ENCODE measurements around the gene TTC38.

The TTC38 gene

DNA sequence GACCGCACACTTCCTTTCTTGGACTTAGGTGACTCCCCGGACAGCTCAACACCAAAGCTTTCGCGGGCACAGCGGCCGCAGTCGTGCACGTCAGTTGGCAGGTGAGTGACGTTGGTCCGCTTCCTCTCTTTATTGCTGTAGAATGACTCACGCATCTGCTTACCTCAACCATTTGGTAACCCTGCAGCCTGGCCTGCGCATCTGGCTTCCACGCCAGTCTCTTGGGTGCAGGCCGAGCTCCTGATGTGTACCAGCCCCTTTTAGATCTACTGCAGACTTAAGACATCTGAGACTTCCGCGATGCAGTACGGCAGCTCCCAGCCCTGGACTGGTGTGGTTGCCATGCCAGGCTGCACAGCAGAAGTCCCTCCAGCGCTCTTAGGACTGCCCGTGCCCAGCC lies 55.4 kb downstream of the TTC38 start:
- Histone ChIP-seq H3K4me3 (ENCODE audit: low read length) (no peak overlapping the region), H3K4me1 (ENCODE audit: control insufficient read depth, low read depth, low read length) (no peaks in the 10 kb centered on the region), H3K36me3 (ENCODE audit: control insufficient read depth, low read depth, low read length) (peaks cover 55% of the 10 kb centered on the region), H3K27me3 (ENCODE audit: control insufficient read depth, insufficient read depth, low read length) (no peaks in the 10 kb centered on the region), H3K9me3 (ENCODE audit: control insufficient read depth, low read depth, low read length) (no peaks in the 10 kb centered on the region), H3K9ac (ENCODE audit: low read length) (no peak overlapping the region), H3K27ac (ENCODE audit: low read length) (no peak overlapping the region)

DNA sequence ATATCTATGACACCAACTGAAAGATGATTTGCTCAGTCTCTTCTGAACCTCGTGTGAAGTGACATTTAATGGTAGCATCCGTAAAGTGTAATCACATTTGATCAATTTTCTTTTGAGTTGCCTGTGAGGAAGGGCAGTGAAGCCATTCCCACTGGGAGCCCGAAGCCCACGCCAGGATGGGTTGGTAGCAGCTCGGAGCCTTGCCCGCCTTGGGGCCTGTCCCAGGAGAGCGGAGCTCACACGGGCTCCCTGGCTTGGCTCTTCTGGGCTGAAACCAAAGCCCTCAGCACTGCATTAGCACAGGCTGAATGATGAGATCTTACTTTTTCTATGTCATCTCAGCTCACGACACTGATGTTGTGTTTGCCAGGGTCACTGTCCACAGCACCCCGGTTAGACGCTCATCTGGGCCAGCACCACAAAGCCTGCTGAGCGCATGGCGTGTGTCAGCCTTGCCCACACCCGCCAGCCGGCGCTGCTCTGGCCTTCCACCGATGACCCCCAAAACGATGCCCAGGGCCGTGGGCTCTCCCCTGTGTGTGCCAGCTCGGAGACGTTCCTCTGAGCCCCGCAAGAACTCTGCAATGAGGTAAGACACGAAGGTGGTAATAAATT lies 58.4 kb downstream of the TTC38 start:
- peaks cover 59% of the 10 kb centered on the region for H3K36me3 ChIP-seq (ENCODE audit: control insufficient read depth, low read depth, low read length)
- no peak overlapping the region for H3K4me3 ChIP-seq (ENCODE audit: low read length)
- H3K9ac ChIP-seq (ENCODE audit: low read length), result no peak overlapping the region
- H3K27ac ChIP-seq (ENCODE audit: low read length), result no peak overlapping the region
- no peaks in the 10 kb centered on the region for H3K9me3 ChIP-seq (ENCODE audit: control insufficient read depth, low read depth, low read length)
- H3K4me1 ChIP-seq (ENCODE audit: control insufficient read depth, low read depth, low read length), result no peaks in the 10 kb centered on the region
- no peaks in the 10 kb centered on the region for H3K27me3 ChIP-seq (ENCODE audit: control insufficient read depth, insufficient read depth, low read length)

DNA sequence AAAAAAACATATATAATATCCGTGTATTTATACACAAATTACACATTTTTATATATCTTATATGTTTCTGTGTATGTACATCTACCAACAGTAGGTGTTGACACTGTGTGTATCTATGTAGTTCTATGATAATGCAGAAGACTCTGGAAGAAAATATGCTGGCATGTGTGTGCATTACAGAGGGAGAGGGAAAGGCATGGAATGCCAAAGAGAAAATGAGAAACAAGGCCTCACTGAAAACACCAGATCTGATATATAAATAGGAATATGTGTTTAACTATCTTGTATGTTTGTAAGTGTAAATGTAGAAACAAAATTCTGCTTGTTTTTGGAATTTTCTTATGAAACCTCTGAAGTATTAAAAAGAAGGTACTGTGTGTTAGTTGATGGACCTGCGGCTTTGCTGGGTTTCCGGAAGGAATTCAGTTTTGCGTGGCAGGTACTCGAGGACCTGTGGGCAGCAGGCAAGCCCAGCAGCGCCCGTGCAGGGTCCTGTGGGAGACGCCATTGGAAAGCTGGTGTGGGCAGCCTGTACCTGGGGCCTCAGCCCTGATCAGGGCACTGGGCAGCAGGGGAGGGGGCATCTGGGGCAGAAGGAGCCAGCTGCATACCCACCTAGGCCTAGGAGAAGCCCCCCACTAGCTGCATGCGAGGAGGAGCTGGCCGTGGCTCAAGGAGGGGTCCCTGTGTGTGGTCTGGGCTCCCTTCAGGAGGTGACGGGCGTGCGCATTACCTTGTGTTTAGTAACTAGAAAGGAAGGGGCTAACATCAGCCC lies 60.1 kb downstream of the TTC38 start:
- Histone ChIP-seq H3K4me1 (ENCODE audit: control insufficient read depth, low read depth, low read length) (no peaks in the 10 kb centered on the region), H3K27me3 (ENCODE audit: control insufficient read depth, insufficient read depth, low read length) (no peaks in the 10 kb centered on the region), H3K9ac (ENCODE audit: low read length) (no peak overlapping the region), H3K9me3 (ENCODE audit: control insufficient read depth, low read depth, low read length) (no peaks in the 10 kb centered on the region), H3K4me3 (ENCODE audit: low read length) (no peak overlapping the region), H3K36me3 (ENCODE audit: control insufficient read depth, low read depth, low read length) (peaks cover 72% of the 10 kb centered on the region), H3K27ac (ENCODE audit: low read length) (no peak overlapping the region)

DNA sequence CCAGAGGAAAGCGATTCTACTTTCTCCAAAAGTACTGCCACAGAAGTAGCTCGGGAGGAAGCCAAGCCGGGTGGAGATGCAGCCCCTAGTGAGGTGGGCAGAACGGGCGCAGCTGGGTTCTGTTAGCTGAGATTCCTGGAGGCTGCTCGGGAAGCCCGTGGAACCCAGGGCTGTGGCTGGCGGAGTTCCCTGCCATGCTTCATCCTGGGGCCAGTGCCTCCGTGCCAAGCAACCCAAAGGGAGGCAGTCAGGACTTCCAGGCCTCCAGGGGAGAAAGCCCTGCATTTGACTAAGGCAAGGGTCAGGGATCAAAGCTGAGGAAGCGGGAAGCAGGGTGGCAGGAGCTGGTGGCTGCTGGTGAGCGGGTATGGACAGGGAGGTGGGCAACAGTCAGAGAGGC lies 61.0 kb downstream of the TTC38 start:
- peaks cover 75% of the 10 kb centered on the region for H3K36me3 ChIP-seq (ENCODE audit: control insufficient read depth, low read depth, low read length)
- H3K4me1 ChIP-seq (ENCODE audit: control insufficient read depth, low read depth, low read length), result no peaks in the 10 kb centered on the region
- no peaks in the 10 kb centered on the region for H3K27me3 ChIP-seq (ENCODE audit: control insufficient read depth, insufficient read depth, low read length)
- H3K4me3 ChIP-seq (ENCODE audit: low read length), result no peak overlapping the region
- no peaks in the 10 kb centered on the region for H3K9me3 ChIP-seq (ENCODE audit: control insufficient read depth, low read depth, low read length)
- no peak overlapping the region for H3K9ac ChIP-seq (ENCODE audit: low read length)
- H3K27ac ChIP-seq (ENCODE audit: low read length), result no peak overlapping the region

DNA sequence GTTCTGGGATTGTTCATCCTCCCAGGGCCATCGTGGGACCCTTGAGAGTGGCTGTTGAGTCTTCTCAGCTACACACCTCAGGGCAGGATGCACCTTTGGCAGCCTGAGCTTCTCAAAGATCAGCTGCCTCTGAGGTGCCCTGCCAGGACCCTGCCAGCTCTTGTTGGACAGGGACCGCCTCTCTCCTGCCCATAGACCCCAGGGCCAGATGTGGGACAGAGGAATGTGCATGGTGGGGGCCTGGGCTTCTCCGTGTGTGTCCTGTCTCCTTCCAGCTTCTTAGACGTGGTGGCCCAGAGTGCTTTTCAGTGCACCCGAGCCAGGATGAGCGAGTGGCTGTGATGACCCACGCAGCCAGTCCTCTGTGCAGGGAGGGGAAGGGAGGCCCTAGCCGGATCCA lies 61.8 kb downstream of the TTC38 start:
- H3K4me1 ChIP-seq (ENCODE audit: control insufficient read depth, low read depth, low read length), result no peaks in the 10 kb centered on the region
- H3K27ac ChIP-seq (ENCODE audit: low read length), result no peak overlapping the region
- H3K36me3 ChIP-seq (ENCODE audit: control insufficient read depth, low read depth, low read length), result peaks cover 72% of the 10 kb centered on the region
- no peak overlapping the region for H3K9ac ChIP-seq (ENCODE audit: low read length)
- no peaks in the 10 kb centered on the region for H3K27me3 ChIP-seq (ENCODE audit: control insufficient read depth, insufficient read depth, low read length)
- H3K4me3 ChIP-seq (ENCODE audit: low read length), result no peak overlapping the region
- H3K9me3 ChIP-seq (ENCODE audit: control insufficient read depth, low read depth, low read length), result no peaks in the 10 kb centered on the region

DNA sequence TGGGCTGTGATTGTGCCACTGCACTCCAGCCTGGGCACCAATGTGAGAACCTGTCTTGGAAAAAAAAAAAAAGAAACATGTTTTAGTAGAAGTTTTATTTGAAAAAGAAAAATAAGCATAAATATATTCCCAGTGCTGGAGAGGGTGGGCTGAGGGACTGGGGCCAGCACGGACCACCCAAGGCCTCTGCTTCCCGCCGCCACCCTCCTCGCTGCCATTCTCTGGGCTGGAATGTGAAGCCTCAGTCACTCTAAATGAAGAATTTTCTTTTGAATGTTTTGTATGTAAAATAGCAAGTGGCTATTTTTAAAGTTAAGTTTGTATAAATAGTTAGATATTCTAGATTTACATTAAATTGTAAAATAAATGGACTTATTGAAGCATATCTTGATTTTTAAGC lies 62.6 kb downstream of the TTC38 start:
- Histone ChIP-seq H3K4me3 (ENCODE audit: low read length) (no peak overlapping the region), H3K36me3 (ENCODE audit: control insufficient read depth, low read depth, low read length) (peaks cover 66% of the 10 kb centered on the region), H3K27me3 (ENCODE audit: control insufficient read depth, insufficient read depth, low read length) (no peaks in the 10 kb centered on the region), H3K9ac (ENCODE audit: low read length) (no peak overlapping the region), H3K9me3 (ENCODE audit: control insufficient read depth, low read depth, low read length) (no peaks in the 10 kb centered on the region), H3K4me1 (ENCODE audit: control insufficient read depth, low read depth, low read length) (no peaks in the 10 kb centered on the region), H3K27ac (ENCODE audit: low read length) (no peak overlapping the region)

DNA sequence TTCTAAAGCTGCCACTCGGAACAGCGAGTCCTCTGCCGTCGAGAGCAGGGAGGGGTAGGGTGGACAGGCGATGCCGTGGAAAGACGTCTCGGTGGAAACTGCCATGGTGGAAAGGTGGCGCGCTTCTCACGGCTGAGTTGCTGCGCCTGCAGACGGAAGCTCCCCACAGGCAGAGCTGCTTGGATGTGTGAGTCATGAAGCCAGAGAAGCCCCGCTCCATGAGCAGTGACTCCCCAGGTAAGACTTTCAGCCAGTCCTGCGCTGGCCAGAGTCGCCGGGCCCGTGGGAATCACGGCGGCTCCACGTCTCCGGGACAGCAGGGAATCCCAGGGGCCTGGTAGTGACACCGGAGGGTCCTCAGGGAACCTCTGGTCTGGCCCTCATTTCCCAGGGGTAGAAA lies 63.7 kb downstream of the TTC38 start:
- H3K36me3 ChIP-seq (ENCODE audit: control insufficient read depth, low read depth, low read length), result peaks cover 56% of the 10 kb centered on the region

DNA sequence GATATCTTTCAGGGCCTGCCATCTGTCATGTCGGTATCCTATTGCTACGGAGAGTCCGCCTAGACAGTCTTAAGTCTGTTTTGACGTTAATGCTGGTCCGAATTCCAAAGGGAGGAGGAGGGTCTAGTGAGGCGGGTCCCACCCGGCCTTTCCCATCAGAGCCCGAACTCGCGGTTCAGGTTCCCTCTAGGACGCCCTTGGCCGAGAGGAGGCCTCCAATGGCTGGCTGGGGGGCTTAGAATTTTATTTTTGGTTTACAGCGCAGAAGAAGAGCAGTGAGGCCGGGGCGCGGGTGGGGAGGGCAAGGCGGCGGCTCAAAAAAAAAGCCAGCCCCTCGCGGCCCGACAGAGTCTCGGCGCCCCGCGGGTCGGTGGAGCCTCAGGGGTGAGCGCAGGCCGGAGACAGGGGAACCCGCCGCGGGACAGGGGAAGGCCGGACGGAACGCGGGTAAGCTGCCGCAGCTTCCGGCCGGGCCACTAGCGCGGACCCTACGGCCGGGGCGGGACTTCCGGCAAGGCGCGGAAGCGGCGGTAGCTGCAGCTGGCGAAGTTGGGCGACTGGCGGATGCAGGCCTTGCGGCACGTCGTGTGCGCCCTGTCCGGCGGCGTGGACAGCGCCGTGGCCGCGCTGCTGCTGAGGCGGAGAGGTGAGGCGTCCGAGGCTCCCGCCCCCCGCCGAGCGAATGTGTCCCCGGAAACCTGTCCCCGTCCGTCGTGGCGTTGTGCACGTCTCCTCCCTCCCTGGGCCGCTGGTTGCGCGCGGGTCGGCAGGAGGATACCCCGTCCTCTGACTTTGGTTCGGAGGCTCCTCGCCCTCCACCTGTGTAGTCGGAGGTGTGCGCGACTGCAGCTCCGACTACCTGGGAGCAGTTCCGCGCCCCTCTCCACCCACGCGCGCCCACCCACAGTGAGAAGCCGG lies 67.7 kb downstream of the TTC38 start, which contains the start of gene TRMU:
TRMU (plus strand) TSS at position 514 of the 918 bp plus-strand sequence; CDS start at position 565, 51 bp downstream.
- Histone ChIP-seq H3K9ac (ENCODE audit: low read length) (peak within 1 kb of the TSS; percentile 77), H3K36me3 (ENCODE audit: control insufficient read depth, low read depth, low read length) (peaks cover 45% of the 10 kb centered on the region), H3K4me1 (ENCODE audit: control insufficient read depth, low read depth, low read length) (no peaks in the 10 kb centered on the region), H3K27ac (ENCODE audit: low read length) (no peak within 1 kb of the TSS), H3K27me3 (ENCODE audit: control insufficient read depth, insufficient read depth, low read length) (no peaks in the 10 kb centered on the region), H3K4me3 (ENCODE audit: low read length) (peak within 1 kb of the TSS; percentile 86), H3K9me3 (ENCODE audit: control insufficient read depth, low read depth, low read length) (no peaks in the 10 kb centered on the region)

More for the DNA sequence above, 63.7 kb downstream of the TTC38 start:
- Histone ChIP-seq H3K27me3 (ENCODE audit: control insufficient read depth, insufficient read depth, low read length) (no peaks in the 10 kb centered on the region), H3K4me3 (ENCODE audit: low read length) (no peak overlapping the region), H3K4me1 (ENCODE audit: control insufficient read depth, low read depth, low read length) (no peaks in the 10 kb centered on the region), H3K27ac (ENCODE audit: low read length) (no peak overlapping the region), H3K9me3 (ENCODE audit: control insufficient read depth, low read depth, low read length) (no peaks in the 10 kb centered on the region), H3K9ac (ENCODE audit: low read length) (no peak overlapping the region)

DNA sequence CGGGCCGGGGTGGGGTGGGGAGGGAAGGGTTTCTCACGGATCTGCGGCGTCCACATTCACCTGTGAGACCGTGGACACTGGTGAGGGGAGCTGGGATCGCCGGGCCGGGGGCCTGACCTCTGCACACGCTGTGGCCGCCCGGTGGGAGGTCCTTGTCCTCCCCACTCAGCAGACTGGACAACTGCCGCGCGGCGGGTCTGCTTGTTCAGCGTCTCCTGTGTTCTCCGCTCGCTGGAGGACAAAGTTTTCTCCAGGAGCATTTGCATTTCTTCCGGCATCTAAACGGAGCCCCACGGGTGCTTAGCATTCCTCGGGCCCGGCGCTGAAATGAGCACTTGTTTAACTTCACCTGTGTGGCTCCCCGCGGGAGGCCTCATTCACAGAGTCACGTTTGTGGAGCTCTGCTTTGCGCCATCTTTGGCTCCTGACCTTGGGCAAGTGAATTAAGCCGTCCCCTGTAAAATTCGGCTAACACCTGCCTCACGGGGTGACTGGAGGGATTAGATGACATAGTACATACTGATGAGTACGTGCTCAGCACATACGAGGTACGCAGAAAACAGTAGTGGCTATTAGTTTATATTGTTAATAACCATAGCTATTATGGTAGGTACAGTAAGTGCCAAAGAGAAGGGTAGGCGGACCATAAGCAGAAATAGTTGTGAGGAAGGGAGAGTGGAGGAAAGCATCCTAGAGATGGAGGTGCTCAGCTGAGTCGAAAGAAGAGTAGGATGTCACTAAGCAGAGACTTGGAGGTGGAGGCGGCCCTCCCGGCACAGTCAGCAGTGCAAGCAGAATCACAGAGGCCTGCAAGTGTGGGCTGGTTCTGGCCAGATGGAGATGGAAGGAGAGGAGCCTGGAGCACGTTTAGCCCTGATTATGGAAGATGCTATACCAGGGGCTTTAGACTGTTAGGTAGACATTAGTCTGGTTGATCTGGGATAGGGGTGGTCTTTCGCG lies 68.6 kb downstream of the TTC38 start:
- Histone ChIP-seq H3K9me3 (ENCODE audit: control insufficient read depth, low read depth, low read length) (no peaks in the 10 kb centered on the region), H3K27me3 (ENCODE audit: control insufficient read depth, insufficient read depth, low read length) (no peaks in the 10 kb centered on the region), H3K27ac (ENCODE audit: low read length) (no peak overlapping the region), H3K36me3 (ENCODE audit: control insufficient read depth, low read depth, low read length) (peaks cover 50% of the 10 kb centered on the region), H3K4me1 (ENCODE audit: control insufficient read depth, low read depth, low read length) (no peaks in the 10 kb centered on the region), H3K9ac (ENCODE audit: low read length) (peak overlapping the region; percentile 77), H3K4me3 (ENCODE audit: low read length) (peak overlapping the region; percentile 86)

DNA sequence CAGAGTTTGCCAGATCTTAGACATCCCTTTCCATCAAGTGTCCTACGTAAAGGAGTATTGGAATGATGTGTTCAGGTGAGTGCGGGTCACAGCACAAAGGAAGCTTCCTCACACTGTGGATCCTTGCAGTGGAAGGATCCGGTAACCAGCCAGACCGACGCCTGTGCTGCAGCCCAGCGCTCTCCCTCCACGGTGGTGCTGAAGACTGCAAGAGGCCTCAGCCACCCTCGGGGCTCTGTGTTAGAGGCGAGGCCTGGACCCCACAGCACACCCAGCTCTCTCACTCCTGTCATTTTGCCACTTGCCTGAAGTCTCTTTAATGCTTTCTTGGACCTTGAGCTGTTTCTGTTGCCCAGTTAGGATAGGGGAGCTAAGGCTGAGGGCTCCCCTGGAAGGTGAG lies 70.1 kb downstream of the TTC38 start:
- H3K9ac ChIP-seq (ENCODE audit: low read length), result no peak overlapping the region
- no peaks in the 10 kb centered on the region for H3K27me3 ChIP-seq (ENCODE audit: control insufficient read depth, insufficient read depth, low read length)
- H3K4me3 ChIP-seq (ENCODE audit: low read length), result no peak overlapping the region
- peaks cover 50% of the 10 kb centered on the region for H3K36me3 ChIP-seq (ENCODE audit: control insufficient read depth, low read depth, low read length)
- H3K27ac ChIP-seq (ENCODE audit: low read length), result no peak overlapping the region
- no peaks in the 10 kb centered on the region for H3K9me3 ChIP-seq (ENCODE audit: control insufficient read depth, low read depth, low read length)
- H3K4me1 ChIP-seq (ENCODE audit: control insufficient read depth, low read depth, low read length), result no peaks in the 10 kb centered on the region

Data from iPS-18a (cell line).